ENCODE measurements around the gene TFF3.
A peak's percentile ranks its signal among the peaks of the same experiment; 100 is the strongest.

The TFF3 gene

DNA sequence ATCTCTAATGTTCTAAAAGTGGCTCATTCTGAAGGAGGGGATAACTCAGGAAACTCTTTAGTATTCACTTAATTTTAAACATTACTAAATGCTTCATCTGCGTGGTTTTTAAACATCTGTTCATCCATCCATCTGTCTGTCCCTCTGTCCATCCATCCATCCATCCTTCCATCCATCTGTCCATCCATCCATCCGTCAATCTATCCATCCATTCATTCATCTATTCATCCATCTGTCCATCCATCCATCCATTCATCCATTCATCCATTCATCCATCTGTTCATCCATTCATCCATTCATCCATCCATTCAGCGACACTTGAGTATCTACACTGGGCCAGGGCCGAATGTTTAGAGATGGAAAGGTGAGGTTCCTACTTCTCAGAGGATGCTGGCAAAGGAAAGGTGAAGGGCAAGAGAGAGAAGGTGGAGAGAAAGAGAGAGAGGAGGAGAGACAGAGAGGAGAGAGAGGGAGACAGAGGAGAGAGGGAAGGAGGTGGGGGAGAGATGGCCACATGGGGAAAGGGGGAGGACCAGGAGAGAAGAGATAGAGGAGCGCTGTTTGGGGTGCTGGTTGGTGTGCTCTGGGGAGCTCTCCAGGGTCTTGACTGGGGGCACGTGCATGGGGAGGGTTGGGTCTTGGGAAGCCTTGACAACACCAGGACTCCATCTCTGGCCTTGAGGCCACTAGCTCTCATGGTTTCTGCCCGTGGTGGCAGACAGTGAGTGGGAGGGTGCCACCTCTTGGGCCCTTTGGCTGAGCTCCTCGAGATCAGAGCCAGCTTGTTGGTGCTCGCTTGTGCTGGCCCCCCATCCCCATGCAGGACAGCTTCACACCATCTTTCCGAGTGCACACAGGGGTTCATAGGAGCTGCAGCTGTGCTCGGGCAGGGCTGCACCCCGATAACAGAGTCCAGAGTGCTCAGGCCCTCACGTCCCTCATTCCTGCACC, 50.7 kb downstream of the TFF3 start:
- DNase-seq = no peak

DNA sequence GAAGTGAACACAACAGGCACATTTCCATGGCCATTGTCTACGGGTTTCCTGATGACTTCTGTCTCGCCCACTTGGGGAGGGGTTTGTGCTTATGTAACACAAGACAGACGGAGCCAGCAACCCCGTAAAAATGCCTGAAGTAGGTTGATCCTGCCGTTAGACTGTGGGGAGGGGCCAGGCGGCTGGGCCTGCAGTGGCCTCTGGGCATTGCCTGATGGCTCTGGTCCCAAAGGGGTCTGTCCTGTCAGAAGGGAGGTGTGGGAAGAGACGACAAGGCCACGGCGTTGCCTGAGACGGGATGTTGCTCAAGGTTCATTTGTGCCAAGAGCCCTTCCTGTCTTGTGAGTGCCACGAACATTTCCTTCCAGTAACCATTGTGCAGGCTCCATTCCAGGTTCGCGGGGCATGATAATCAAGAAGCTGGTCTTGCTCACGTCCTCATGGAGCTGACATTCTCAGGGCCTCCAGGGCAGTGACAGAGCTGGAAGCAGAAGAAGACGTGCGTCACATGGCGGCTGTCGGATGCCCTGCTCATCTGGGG, 51.5 kb downstream of the TFF3 start:
- DNase-seq = no peak

DNA sequence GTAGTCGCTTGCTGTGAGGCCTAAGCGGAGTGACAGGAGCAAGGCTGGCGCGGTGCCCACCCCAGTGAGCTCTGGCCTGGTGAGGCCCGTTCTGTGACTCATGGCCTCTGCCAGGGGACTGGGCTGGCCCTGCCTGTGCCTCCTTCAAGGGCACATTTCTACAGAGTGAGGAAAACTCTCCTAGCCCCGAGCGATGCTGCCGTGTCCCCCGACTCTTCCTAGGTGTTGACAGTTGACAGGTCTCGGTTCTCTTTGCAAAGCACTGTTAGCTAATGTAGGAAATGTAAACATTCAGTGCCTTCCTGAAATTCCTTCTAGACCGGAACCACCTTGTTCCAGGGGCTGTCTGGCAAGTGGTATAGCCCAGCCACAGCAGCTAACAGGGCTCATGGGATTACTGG, 52.4 kb downstream of the TFF3 start:
- peak; percentile 78 for DNase-seq

DNA sequence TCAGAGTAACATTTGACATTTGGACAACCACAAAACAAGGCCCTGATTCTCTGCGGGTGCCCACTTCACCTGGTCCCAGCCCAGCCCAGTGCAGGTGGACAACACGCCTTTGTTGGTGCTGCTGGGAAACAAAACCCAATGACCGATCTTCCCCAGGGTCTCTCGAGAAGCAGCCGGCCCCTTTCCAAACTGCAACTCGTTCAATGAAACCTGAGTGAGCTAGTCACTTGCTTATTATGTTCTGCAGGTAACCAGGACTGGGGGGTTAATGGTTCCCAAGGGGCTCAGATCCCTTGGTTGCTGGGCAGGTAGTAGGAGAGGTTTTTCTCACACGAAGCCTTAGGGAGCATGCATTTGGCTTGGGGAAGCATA, 53.4 kb downstream of the TFF3 start:
- no peak for DNase-seq

Data from NCI-H2029 treated with DMSO at 0.1 percent for 48 hours (cell line).